HG03025 (cell line): Measurements from ENCODE around the gene NOP14.
"Not testable (repeated sequence)": the region's sequence is repeated elsewhere in the genome, so short reads cannot be mapped to it uniquely, and the experiment has no call there.

ENCODE experiments used
- ATAC-seq: cut with Tn5 transposase; IDR thresholded peaks from one replicate; pipeline ENCODE4 v1.9.1; 2021; ENCODE audit warnings: mild to moderate bottlenecking, moderate library complexity; ENCODE audit not compliant: unreplicated experiment, low FRiP score

NOP14 gene

DNA sequence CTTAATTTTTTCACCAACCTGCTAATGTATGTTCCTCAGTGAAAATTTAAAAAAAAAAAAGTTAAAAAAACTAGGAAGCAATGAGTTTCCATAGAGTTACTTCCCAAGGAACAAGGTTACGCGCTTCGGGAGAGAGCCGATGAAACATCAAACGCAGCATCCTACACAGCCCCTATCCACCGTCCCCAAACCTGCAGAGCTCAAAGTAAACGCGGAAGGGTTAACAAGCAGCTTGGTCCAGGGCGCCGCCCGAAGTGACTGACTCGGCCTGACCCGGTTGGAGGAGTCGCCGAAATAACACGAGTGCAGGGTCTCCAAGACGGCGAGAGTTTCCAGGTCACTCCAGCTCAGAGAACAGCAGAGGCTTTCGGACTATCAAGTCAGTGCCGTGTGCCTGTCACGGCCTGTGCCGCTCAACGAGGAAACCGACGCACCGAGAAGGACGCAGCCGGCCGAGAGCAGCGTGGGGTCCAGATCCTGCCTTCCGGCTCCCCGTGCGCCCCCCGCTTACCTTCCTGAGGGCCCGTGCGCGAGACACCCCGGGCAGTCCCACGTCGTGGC is 512 bp downstream of the NOP14 start:
- ATAC-seq: peak; percentile 26

DNA sequence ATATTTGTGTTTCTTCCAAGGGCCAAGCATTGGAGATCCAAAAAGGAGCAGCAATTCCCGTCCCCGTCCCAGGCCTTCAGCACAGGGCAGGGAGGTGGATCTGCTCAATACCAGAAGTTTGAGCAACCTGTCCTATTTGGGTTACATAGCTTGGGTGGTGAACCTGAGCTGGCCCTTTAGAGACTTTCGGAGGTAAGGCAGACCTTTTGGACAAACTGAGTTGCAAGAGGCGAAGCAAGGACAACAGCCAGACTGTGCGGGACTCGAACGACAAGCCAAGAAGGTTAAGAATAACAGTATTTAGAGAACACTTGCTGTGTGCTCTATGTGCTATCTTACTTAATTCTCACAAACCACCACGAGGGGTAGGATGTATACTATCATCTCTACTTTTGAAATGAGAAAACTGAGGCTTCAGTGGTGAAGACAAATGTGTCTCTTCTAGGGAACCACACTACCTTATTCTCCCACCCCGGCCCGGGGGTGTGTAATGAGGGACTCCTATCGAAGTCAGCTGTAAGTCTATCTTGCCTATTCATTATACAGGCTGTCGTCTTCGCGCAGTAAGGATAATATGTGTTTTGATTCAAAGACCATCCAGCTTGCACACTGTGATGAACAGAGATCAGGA is 1.3 kb downstream of the NOP14 start:
- no peak for ATAC-seq

DNA sequence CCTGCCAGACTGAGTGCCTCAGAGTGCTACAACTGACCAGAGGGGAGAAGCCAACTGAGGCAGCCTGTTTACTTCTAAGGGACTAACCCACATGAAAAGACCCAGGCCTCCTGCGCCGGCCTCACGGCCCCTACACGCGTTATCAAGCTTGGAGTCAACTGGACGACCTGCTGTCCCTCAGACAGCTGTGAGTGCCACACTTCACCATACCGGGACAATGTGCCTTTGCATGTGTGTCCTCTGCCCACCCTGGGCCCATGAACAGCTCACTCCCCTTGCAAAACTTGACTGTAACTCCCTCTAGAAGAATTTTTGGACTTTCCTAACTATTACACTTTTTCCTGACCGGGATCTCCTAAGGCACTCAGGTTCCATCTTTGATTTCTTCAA is 1.8 kb downstream of the NOP14 start:
- ATAC-seq: no peak

DNA sequence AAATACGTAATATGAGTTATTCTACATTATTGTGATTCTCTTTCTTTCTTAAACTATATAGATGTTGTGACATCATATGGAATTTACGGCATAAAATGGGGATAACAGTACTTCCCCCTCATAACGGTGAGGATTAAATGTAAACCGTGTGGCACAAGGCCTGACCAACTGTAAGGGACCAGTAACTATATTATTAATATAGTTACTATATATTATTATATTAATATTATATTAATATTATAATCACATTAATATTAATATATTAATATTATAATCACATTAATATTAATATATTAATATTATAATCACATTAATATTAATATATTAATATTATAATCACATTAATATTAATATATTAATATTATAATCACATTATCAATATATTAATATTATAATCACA is 2.8 kb downstream of the NOP14 start:
- not testable (repeated sequence) for ATAC-seq

DNA sequence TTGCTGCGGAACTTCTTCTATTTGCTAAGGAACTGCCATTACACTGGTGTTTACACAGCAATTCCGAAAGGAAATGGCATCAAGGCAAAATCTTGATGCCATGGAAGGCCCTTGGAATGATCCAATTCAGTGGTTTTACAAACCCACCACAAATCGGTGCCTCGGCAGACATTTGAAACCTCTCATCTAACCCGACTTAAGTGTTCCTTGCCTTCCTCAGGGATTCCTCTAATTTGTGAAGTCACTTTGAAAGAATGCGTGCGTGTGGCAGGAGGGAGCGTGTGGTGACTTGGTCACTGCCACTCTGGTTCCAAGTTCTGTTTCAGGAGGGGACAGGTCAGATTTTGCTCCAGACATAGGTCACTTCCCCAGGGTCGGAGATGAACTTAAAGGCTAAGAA is 4.8 kb downstream of the NOP14 start:
- no peak for ATAC-seq

DNA sequence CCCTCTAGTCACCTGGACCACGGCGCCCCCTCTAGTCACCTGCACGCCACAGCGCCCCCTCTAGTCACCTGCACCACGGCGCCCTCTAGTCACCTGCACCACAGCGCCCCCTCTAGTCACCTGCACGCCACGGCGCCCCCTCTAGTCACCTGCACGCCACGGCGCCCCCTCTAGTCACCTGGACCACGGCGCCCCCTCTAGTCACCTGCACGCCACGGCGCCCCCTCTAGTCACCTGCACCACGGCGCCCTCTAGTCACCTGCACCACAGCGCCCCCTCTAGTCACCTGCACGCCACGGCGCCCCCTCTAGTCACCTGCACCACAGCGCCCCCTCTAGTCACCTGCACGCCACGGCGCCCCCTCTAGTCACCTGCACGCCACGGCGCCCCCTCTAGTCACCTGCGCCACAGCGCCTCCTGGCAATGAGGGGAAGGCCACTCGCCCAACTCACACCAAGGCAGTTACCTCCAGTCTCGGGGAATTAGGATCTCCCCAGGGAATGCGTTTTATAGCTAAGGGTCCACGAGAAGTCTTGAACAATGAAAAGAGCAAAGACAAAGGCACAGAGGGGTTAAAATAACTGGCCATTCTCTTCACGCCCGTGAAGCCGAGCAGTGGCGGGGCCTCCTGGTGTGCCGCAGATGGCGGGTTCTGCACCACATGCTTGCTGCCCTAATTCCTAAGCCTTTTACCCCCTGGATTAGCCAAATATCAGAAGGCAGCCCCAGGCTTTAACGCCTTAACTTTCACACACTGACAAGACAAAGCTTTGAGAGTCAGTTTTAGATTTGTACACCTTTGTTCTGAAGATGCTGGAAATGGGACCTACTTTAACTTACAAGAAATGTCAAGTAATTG is 7.8 kb downstream of the NOP14 start:
- ATAC-seq: not testable (repeated sequence)

DNA sequence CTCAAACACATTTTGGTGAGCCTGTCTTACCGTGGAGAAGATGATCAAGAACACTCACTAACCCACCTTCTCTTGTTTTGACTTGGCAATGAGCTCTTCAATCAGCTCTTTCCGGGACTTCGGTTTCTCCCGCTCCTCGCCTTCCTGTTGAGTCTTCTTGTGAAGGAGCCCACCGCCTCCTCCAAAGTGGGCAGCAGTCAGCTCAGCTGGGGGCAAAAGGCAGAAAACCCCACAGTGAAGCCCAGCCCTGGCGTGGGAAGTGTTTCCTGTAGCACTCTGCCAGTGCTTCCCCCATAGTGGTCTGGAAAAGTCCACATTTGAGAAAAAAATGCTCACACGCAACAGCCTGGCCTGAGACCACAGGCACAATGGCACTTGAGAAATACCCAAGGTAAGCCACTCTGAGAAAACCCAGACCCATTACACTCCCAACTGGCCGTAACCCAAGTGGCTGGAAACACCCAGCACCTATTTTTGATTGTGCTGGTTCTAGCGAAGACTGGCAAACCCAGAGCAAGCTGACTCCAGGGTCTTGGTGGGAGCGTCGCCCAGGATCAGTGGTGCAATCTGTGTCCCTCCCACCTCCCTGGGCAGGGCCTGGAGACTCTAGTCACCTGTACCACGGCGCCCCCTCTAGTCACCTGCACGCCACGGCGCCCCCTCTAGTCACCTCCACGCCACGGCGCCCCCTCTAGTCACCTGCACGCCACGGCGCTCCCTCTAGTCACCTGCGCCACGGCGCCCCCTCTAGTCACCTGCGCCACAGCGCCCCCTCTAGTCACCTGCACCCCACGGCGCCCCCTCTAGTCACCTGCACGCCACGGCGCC is 8.6 kb downstream of the NOP14 start:
- no peak for ATAC-seq

DNA sequence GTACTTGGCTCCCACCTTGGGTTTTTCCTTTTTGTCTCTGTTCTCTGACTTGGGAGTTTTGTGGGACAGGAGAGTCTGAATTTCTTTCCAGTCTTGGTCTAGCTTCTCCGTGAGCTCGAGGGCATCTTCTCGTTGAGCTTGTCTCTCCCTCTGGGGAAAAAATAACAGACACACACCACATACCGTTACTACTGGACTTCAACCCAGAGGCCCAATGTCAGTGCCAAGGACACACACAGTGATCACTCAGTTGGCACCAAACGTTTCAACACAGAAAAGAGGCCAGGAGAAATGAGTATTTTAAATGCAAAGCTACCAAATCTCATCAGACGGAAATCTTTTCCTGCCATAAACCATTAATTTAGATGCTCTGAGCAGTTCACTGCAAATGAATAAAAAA is 9.7 kb downstream of the NOP14 start:
- no peak for ATAC-seq

DNA sequence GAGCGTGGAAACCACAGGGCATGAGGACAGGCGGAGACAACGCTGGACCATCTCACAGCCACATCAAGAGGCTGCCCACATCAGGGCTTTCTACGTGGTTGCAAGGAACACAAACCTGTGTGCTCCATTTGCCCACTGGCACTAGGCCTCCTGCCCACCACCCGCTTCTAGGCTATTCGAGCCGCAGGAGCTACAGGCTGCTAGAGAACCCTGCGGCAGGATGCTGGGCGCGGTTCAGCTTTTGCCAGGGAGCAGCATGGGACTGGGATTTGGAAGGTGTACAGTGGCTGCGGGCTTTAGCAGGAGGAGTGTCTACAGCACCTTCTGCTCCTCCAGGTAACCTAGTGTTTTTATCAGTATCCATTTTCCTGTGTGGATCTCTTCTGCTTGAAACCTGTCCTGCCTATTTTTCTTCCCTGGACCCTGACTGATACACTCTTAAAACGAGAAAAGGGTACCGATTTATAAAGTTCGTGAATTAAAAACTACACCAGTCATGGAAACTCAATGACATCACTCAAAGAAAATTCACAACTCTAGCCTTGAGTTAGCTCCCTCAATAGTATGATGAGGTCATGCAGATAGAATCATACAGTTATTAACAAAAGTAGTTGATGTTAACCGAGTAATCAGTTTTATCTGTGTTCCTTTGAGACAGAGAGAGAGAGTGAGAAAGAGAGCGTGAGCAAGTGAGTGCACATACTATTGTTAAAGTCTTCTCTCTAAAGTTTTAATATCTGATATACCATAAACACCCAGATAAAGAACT is 12.8 kb downstream of the NOP14 start:
- no peak for ATAC-seq

DNA sequence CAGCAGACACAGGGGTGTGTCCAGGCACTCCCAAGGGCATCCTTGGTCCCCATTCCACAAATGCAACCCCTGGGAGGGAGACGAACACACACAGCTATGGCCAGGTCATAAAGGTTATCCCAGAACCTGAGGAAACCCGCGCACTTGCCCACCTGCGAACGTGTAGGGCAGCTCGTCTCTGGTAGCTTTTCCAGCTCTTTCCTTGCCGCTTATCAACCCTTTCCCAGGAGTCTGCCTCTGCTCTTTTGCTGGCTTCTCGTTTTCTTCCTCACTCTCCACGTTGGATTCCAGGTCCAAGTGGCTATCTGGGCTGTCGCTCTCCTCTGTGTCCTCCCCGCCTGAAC is 13.5 kb downstream of the NOP14 start:
- no peak for ATAC-seq

DNA sequence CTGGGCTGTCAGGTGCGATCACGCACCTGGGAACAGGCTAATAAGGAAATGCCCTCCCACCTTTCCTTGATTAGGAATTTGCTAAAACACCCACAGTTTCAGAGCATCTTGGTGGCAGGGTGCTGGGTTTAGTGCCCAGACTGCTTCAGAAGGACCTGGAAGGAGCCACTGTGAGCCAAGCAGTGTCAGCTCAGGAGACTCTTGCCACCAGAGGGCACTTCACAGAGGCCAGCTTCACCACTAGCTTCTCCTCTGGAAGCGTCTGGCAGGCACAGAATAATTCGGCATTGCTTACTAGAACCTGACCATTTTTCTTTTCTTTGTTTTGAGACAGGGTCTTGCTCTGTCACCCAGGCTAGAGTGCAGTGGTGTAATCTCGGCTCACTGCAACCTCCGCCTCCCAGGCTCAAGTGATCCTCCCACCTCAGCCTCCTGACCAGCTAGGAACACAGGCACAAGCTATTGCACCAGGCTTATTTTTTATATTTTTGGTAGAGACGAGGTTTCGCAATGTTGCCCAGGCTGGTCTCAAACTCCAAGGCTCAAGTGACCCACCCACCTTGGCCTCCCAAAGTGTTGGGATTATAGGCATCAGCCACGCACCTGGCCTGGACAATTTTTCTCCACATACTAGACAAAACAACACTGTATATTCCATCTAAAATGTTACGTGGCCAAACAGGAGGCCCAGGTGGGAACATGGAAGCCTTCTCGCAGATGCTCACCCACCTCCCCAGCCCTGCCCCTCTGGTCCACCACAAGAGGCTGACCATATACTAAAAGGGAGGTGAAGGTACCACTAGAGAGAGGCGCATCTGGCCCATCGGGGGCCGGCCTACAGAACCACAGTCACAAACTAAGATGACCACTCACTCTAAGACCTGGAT is 14.1 kb downstream of the NOP14 start:
- ATAC-seq: no peak

DNA sequence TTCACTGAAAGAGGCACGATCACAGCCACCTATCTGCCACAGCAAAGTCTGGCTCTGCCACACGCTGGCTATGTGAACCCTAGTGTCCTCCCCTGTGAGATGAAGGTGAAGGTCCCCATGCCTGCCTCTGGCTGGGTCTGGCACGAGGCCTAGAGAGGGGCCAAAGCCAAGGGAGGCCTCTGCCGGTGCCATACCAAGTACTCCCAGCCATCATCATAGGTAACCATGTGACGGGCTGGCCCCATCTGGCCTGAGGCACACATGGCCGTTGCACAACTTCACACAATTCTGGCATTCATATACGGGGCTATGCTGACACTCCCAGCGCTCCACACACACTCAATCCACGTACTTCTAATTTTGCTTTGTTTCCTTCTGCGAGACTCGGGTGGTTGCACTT is 15.3 kb downstream of the NOP14 start:
- no peak for ATAC-seq

DNA sequence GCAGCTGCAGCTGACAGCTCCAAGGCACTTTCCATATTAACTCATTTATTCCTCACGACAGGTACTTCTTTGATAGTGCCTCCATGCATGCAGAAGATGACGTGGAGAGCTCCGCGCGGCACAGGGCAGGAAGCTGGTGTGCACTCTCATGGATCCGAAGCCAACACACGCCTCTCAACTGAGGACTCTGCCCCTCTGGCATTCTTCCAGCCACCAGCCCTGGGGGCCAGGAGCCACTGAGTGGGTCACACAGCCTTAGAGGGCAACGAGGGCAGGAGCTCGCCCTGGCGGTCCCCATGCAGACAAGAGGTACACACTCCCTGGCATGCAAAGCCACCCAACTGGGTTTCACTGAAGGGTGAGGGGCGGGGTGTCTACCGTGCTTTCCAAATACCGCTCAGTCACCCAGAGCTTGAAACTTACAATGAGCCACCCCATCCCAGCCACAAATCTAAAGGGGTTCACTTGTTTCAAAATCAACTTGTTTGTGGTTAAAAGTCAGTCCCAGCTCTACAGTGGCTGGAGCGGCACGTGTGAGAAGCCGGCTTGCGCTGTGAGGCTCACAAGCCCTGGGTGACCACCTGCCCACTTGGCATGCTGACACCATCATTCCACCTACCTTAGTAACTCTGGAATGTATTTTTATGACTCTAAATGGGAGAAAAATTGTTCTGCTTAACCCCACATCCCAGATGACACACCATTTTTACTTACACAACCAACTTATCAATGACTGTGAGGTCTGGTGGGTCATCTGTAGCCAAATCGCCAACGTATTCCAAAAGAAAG is 16.2 kb downstream of the NOP14 start:
- no peak for ATAC-seq

DNA sequence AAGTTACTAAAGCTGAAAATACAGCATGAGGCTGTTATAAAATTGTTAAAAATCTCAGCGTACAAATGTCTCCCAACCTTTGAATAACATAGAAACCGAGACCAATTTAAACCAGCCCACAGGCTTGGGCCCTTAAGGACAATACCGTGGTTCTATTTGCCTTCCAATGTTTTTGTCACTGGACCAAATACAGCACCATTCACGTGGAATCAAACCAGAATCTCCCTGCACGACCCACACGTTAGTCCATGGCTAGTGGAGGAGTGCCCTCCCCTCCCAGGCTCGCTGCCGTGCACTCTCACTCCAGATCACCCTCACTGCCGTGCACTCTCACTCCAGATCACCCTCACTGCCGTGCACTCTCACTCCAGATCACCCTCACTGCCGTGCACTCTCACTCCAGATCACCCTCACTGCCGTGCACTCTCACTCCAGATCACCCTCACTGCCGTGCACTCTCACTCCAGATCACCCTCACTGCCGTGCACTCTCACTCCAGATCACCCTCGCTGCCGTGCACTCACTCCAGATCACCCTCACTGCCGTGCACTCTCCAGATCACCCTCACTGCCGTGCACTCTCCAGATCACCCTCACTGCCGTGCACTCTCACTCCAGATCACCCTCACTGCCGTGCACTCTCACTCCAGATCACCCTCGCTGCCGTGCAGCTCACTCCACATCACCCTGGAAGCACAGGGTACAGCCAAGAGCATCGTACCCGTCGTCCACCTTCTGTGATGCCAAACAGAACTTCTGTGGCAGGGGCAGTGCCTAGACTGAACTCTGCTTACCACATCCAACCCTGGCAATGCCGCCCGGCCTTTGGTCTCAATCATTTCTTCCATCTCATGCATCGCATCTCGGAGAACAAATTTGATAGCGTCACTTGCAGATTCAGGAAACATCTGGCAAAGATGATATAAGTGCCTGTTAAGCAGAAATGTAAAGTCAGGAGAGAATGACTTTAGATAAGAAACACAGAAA is 17.3 kb downstream of the NOP14 start:
- not testable (repeated sequence) for ATAC-seq

DNA sequence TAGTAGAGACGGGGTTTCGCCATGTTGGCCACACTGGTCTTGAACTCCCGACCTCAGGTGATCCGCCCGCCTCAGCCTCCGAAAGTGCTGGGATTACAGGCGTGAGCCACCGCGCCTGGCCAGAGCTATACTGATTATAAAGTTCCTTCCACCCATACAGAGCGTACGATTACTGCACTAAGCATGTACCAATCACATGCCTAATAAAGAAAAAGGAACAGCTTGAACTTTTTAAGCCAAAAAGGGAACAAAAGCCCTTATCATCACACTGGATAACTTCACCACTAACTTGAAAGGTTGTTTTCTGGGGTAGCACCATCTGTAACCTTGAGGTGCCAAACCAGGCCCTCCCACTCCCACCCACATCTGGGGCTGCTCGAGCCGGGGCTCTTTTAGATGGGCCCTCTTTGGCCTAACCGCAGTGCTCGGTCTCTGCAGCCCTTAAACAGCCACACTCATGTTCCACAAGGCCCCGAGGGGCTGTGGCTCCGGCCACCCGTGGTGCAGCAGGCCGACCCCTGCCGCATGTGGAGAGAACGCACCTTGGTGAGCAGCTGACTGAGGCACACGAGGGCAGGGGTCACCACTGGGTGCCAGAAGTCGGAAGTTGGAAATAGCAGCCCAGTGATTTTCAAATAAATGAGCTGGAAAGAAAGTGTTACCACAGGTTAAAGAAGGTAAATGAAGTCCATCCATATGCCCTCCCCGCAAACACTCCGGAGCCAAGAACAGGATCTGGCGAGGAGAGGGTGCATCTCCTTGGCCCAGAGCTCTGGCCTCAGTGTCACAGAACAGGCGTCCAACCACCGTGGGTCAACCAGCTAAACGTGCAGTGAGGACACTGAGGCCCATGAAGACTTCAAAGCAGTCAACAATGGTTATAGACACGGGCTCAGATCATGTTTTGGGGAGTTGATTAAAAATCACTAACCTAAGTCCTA is 18.4 kb downstream of the NOP14 start:
- no peak for ATAC-seq

DNA sequence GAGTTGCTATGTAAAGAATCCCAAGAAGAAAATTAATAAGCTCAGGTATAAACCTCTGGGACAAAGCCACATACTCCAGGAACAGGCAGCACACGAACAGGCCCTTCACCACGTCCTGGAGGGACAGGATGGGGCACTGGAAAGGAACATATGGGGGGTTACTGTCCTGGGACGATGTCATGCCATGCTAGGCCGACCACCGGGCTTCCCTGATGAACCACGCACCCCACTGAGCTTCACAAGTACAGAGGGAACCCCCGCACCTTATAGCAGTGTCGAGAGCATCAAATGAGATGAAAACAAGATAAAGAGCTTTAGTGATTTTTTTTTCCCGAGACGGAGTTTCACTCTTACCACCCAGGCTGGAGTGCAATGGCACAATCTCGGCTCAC is 19.1 kb downstream of the NOP14 start:
- no peak for ATAC-seq
